Calu3 (cell line): ENCODE measurements around the gene ZXDC. TPM values are rescaled to one million over a fixed set of nuclear protein-coding genes. Genes with fewer than 3 reads are reported as not detected.

Source experiments
- BruUV-seq: library from RNA; stranded (reverse); fragments of 400-500 nt; replicated peaks from 2 replicates; lab custom pipeline; 2021; lab: Mats Ljungman, UMichigan
- CTCF ChIA-PET: fragments of 300-600 bp; sonication (Branson Sonifier 250); formaldehyde crosslinking; loops from one replicate; lab custom pipeline; 2022; ENCODE audit warnings: antibody characterized with exemption; lab: Charles Lee
- DNase-seq: peaks from one replicate; pipeline ENCODE4 v3.0.0; 2022
- H3K27ac Mint-ChIP-seq: one replicate; pipeline ENCODE4 v1.8.0; 2022; ENCODE audit warnings: mixed read lengths; ENCODE audit not compliant: unreplicated experiment
- H3K27me3 Mint-ChIP-seq: one replicate; pipeline ENCODE4 v1.8.0; 2022; ENCODE audit warnings: mixed read lengths; ENCODE audit not compliant: unreplicated experiment
- H3K36me3 Mint-ChIP-seq: one replicate; pipeline ENCODE4 v1.8.0; 2022; ENCODE audit warnings: mild to moderate bottlenecking, moderate library complexity, mixed read lengths; ENCODE audit not compliant: insufficient read depth, unreplicated experiment
- H3K4me1 Mint-ChIP-seq: one replicate; pipeline ENCODE4 v1.8.0; 2022; ENCODE audit warnings: mild to moderate bottlenecking, low read depth, mixed read lengths; ENCODE audit not compliant: unreplicated experiment
- H3K4me3 Mint-ChIP-seq: one replicate; pipeline ENCODE4 v1.8.0; 2022; ENCODE audit warnings: mild to moderate bottlenecking, low read depth, moderate library complexity, mixed read lengths; ENCODE audit not compliant: unreplicated experiment
- H3K9me3 Mint-ChIP-seq: one replicate; pipeline ENCODE4 v1.8.0; 2022; ENCODE audit warnings: low read depth, mixed read lengths; ENCODE audit not compliant: unreplicated experiment
- CTCF ChIP-seq: fragments of 200-600 bp; IDR thresholded peaks from one replicate; pipeline ENCODE4 v1.8.0; 2022; ENCODE audit warnings: antibody characterized with exemption; ENCODE audit not compliant: unreplicated experiment
- intact Hi-C: fragments of 100-400 bp; cut with micrococcal nuclease; formaldehyde crosslinking; loops from one replicate; pipeline ENCODE4 v1.10.0; 2022; ENCODE audit not compliant: unreplicated experiment
- total RNA-seq: library from RNA; stranded (reverse); gene quantifications from 2 replicates; pipeline ENCODE4 v1.2.3, GENCODE V29; 2022

Gene ZXDC
- total RNA-seq, 1 experiment from 2014 or later: 63.8 TPM

- no peak for DNase-seq
- TF ChIP-seq CTCF: no peak
- intact Hi-C loops: no loop called here
- Mint-ChIP-seq H3K4me3 (no peak overlapping the region), H3K4me1 (peaks cover 8% of the 10 kb centered on the region), H3K36me3 (no peaks in the 10 kb centered on the region), H3K9me3 (no peaks in the 10 kb centered on the region), H3K27ac (no peak overlapping the region), H3K27me3 (peaks cover 27% of the 10 kb centered on the region)
- CTCF ChIA-PET: interaction anchor here (0.6 kb wide), 1 partner anchor 936 kb away, joined by 3 read pairs; no protein-coding TSS in a partner anchor
- BruUV-seq: no TSS peak
Observed at GRCh38 chr3:126503701-126504100, 28.0 kb upstream of the ZXDC start.

GRCh38 chr3:126502656-126503055, 27.0 kb upstream of the ZXDC start:
- CTCF ChIA-PET: no interaction called here
- H3K27me3 Mint-ChIP-seq: peaks cover 27% of the 10 kb centered on the region
- no peak overlapping the region for H3K27ac Mint-ChIP-seq
- TF ChIP-seq CTCF: no peak
- H3K9me3 Mint-ChIP-seq: no peaks in the 10 kb centered on the region
- DNase-seq: no peak
- no peaks in the 10 kb centered on the region for H3K36me3 Mint-ChIP-seq
- H3K4me3 Mint-ChIP-seq: no peak overlapping the region
- no TSS peak for BruUV-seq
- intact Hi-C loops: no loop called here
- no peaks in the 10 kb centered on the region for H3K4me1 Mint-ChIP-seq

- Mint-ChIP-seq H3K36me3 (no peaks in the 10 kb centered on the region), H3K27me3 (peaks cover 31% of the 10 kb centered on the region), H3K27ac (no peak overlapping the region), H3K4me1 (no peaks in the 10 kb centered on the region), H3K9me3 (no peaks in the 10 kb centered on the region), H3K4me3 (no peak overlapping the region)
- intact Hi-C loops: no loop called here
- no TSS peak for BruUV-seq
- no peak for TF ChIP-seq CTCF
- CTCF ChIA-PET: no interaction called here
- no peak for DNase-seq
Observed at GRCh38 chr3:126501736-126502135, 26.0 kb upstream of the ZXDC start.

GRCh38 chr3:126501054-126501453, 25.4 kb upstream of the ZXDC start:
- Mint-ChIP-seq H3K36me3 (no peaks in the 10 kb centered on the region), H3K27me3 (peaks cover 28% of the 10 kb centered on the region), H3K4me3 (no peak overlapping the region), H3K27ac (no peak overlapping the region), H3K4me1 (no peaks in the 10 kb centered on the region), H3K9me3 (no peaks in the 10 kb centered on the region)
- CTCF ChIA-PET: no interaction called here
- DNase-seq: no peak
- TF ChIP-seq CTCF: no peak
- BruUV-seq: no TSS peak
- intact Hi-C loops: no loop called here
